GM12872 (cell line): ENCODE measurements around the gene PCED1A.

ENCODE experiments used
- CTCF ChIP-seq: IDR thresholded peaks from 3 replicates; pipeline ENCODE4 v1.5.1; 2011; ENCODE audit warnings: low read depth, mild to moderate bottlenecking, low read length, moderate library complexity; ENCODE audit not compliant: insufficient read depth

Gene PCED1A

DNA sequence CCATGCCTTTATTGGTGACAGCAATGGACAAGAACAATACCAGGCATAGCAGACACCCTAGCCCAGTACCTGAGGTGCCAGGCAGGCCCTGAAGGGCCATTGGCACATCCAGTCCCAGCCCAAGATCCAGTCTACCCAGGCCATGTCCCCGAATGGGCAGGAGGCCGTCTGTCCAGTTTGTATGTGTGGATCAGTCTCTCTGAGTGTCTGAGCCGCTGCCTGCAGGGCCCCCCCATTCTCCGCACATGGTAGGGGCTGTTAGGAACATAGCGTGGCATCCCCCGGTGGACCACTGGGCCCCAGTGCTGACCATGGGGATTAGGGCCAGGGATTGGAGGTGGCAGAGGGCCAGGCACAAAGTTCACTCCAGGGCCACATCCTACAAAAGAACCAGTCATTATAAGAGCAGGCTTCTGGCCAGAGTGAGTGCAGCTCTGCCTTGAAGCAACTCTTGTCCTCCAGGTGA, 5.1 kb downstream of the PCED1A start:
- no peak for TF ChIP-seq CTCF

- TF ChIP-seq CTCF: no peak
Observed at GRCh38 chr20:2834401-2835110, 5.9 kb downstream of the PCED1A start.

GRCh38 chr20:2833761-2834160, 6.7 kb downstream of the PCED1A start:
- TF ChIP-seq CTCF: no peak

DNA sequence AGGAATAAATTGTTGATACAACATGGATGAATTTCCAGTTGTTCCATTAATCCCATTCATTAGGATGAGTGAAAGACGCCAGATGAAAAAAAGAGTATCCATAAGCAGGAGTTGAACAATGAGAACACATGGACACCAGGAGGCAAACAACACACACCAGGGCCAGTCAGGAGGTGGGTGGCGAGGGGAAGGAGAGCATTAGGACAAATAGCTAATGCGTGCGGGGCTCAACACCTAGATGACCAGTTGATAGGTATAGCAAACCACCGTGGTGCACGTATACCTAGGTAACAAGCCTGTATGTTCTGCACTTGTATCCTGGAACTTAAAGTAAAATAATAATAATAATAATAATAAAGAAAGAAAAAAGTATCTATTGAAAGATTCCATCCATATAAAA, 11.1 kb downstream of the PCED1A start:
- TF ChIP-seq CTCF: no peak

DNA sequence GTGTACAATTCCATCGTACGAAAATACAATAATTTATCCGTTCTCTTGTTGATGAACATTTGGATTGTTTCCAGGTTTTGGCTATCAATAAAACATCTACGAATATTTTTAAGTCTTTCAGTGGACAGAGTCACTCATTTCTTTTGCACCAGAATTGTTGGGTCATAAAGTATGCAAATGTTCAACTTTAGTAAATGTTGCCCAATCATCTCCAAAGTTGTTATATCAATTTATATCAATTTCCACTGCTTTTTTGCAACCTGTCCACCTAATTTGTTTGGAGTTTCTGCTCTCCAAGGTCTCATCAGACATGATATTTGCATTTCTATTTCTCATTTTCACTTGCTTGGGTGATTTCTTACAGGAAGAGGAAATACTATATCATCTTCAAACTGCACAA, 13.8 kb downstream of the PCED1A start:
- no peak for TF ChIP-seq CTCF

- TF ChIP-seq CTCF: no peak
Observed at GRCh38 chr20:2825761-2826160, 14.7 kb downstream of the PCED1A start.

DNA sequence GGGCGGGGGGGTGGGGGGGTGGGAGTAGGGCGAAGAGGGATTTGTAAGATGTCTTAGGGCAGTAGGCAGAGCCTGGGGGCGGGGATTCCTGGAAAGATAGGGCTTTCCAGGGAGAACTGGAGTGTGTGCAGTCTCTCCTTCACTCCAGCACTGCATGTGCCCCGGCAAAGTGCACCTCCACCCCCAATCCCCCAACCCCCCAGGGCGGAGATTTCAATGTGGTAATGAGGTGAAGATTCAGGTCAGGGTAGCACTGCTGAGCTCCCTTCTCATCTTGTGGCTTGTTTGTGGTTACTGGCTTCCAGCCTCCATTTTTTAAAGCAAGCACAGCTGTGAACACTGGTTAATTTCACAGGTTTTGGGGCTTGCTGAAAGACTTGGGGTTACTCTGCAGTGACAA, 18.4 kb downstream of the PCED1A start:
- TF ChIP-seq CTCF: no peak
